ENCODE measurements around the gene OMA1. TPM values are rescaled to one million over a fixed set of nuclear protein-coding genes. Genes with fewer than 3 reads are reported as not detected.

The OMA1 gene
- total RNA-seq, 2 donors from 2014 or later, result 12.2 TPM

- no peaks in the 10 kb centered on the region for H3K36me3 Mint-ChIP-seq (ENCODE audit: insufficient read depth in 2 of 2)
- no peaks in the 10 kb centered on the region for H3K4me1 Mint-ChIP-seq (ENCODE audit: low read depth)
- no peak overlapping the region for H3K27ac Mint-ChIP-seq
- no peak overlapping the region for H3K4me3 Mint-ChIP-seq
- H3K9me3 Mint-ChIP-seq, result peaks cover 0 to 1% of the 10 kb centered on the region in 2 donors
- DNase-seq (no peak), ATAC-seq (replicated peaks in 1 of 2) (no peak)
- peaks cover 8% of the 10 kb centered on the region for H3K27me3 Mint-ChIP-seq (ENCODE audit: low read depth)
Observed at GRCh38 chr1:58459911-58460310, 86.6 kb downstream of the OMA1 start.

- no peaks in the 10 kb centered on the region for H3K4me1 Mint-ChIP-seq (ENCODE audit: low read depth)
- H3K27me3 Mint-ChIP-seq (ENCODE audit: low read depth), result no peaks in the 10 kb centered on the region
- H3K4me3 Mint-ChIP-seq, result no peak overlapping the region
- H3K36me3 Mint-ChIP-seq (ENCODE audit: insufficient read depth in 2 of 2), result no peaks in the 10 kb centered on the region
- H3K27ac Mint-ChIP-seq, result no peak overlapping the region
- DNase-seq, result no peak
- peaks cover 0 to 1% of the 10 kb centered on the region in 2 donors for H3K9me3 Mint-ChIP-seq
- ATAC-seq (replicated peaks in 1 of 2), result no peak
Observed at GRCh38 chr1:58457023-58457635, 89.4 kb downstream of the OMA1 start.

GRCh38 chr1:58456470-58456869, 90.1 kb downstream of the OMA1 start:
- DNase-seq (no peak), ATAC-seq (replicated peaks in 1 of 2) (no peak)
- Mint-ChIP-seq H3K4me3 (no peak overlapping the region), H3K4me1 (ENCODE audit: low read depth) (no peaks in the 10 kb centered on the region), H3K36me3 (ENCODE audit: insufficient read depth in 2 of 2) (no peaks in the 10 kb centered on the region), H3K27me3 (ENCODE audit: low read depth) (no peaks in the 10 kb centered on the region), H3K9me3 (peaks cover 0 to 1% of the 10 kb centered on the region in 2 donors), H3K27ac (no peak overlapping the region)

- no peak for DNase-seq
- Mint-ChIP-seq H3K9me3 (peaks cover 0 to 1% of the 10 kb centered on the region in 2 donors), H3K27ac (no peak overlapping the region), H3K4me1 (ENCODE audit: low read depth) (no peaks in the 10 kb centered on the region), H3K4me3 (no peak overlapping the region), H3K27me3 (ENCODE audit: low read depth) (no peaks in the 10 kb centered on the region), H3K36me3 (ENCODE audit: insufficient read depth in 2 of 2) (no peaks in the 10 kb centered on the region)
- ATAC-seq (replicated peaks in 1 of 2), result no peak
Observed at GRCh38 chr1:58454807-58455206, 91.7 kb downstream of the OMA1 start.

GRCh38 chr1:58454385-58454784, 92.1 kb downstream of the OMA1 start:
- Mint-ChIP-seq H3K27ac (no peak overlapping the region), H3K36me3 (ENCODE audit: insufficient read depth in 2 of 2) (no peaks in the 10 kb centered on the region), H3K4me3 (no peak overlapping the region), H3K27me3 (ENCODE audit: low read depth) (no peaks in the 10 kb centered on the region), H3K9me3 (peaks cover 0 to 1% of the 10 kb centered on the region in 2 donors), H3K4me1 (ENCODE audit: low read depth) (no peaks in the 10 kb centered on the region)
- ATAC-seq (replicated peaks in 1 of 2) (no peak), DNase-seq (no peak)

GRCh38 chr1:58451560-58452191, 94.8 kb downstream of the OMA1 start:
- Mint-ChIP-seq H3K36me3 (ENCODE audit: insufficient read depth in 2 of 2) (no peaks in the 10 kb centered on the region), H3K9me3 (no peaks in the 10 kb centered on the region), H3K27me3 (ENCODE audit: low read depth) (peaks cover 13% of the 10 kb centered on the region), H3K27ac (no peak overlapping the region), H3K4me1 (ENCODE audit: low read depth) (no peaks in the 10 kb centered on the region), H3K4me3 (no peak overlapping the region)
- DNase-seq (no peak), ATAC-seq (replicated peaks in 1 of 2) (no peak)

GRCh38 chr1:58447886-58448285, 98.6 kb downstream of the OMA1 start:
- Mint-ChIP-seq H3K4me1 (ENCODE audit: low read depth) (no peaks in the 10 kb centered on the region), H3K9me3 (no peaks in the 10 kb centered on the region), H3K27ac (no peak overlapping the region), H3K36me3 (ENCODE audit: insufficient read depth in 2 of 2) (no peaks in the 10 kb centered on the region), H3K27me3 (ENCODE audit: low read depth) (peaks cover 13% of the 10 kb centered on the region), H3K4me3 (no peak overlapping the region)
- DNase-seq (no peak), ATAC-seq (replicated peaks in 1 of 2) (no peak)

GRCh38 chr1:58447042-58447441, 99.5 kb downstream of the OMA1 start:
- Mint-ChIP-seq H3K4me3 (no peak overlapping the region), H3K9me3 (no peaks in the 10 kb centered on the region), H3K4me1 (ENCODE audit: low read depth) (no peaks in the 10 kb centered on the region), H3K36me3 (ENCODE audit: insufficient read depth in 2 of 2) (no peaks in the 10 kb centered on the region), H3K27me3 (ENCODE audit: low read depth) (peaks cover 13% of the 10 kb centered on the region), H3K27ac (peak overlapping the region; percentile 11)
- ATAC-seq (replicated peaks in 1 of 2), result no peak
- DNase-seq, result no peak

GRCh38 chr1:58446368-58446767, 100.2 kb downstream of the OMA1 start:
- no peak overlapping the region for H3K4me3 Mint-ChIP-seq
- no peaks in the 10 kb centered on the region for H3K36me3 Mint-ChIP-seq (ENCODE audit: insufficient read depth in 2 of 2)
- H3K4me1 Mint-ChIP-seq (ENCODE audit: low read depth), result no peaks in the 10 kb centered on the region
- no peaks in the 10 kb centered on the region for H3K9me3 Mint-ChIP-seq
- H3K27ac Mint-ChIP-seq, result no peak overlapping the region
- no peak for ATAC-seq (replicated peaks in 1 of 2)
- no peak for DNase-seq
- peaks cover 13% of the 10 kb centered on the region for H3K27me3 Mint-ChIP-seq (ENCODE audit: low read depth)

GRCh38 chr1:58443986-58444868, 102.3 kb downstream of the OMA1 start:
- Mint-ChIP-seq H3K4me3 (no peak overlapping the region), H3K4me1 (ENCODE audit: low read depth) (no peaks in the 10 kb centered on the region), H3K27ac (no peak overlapping the region), H3K36me3 (ENCODE audit: insufficient read depth in 2 of 2) (no peaks in the 10 kb centered on the region), H3K9me3 (no peaks in the 10 kb centered on the region), H3K27me3 (ENCODE audit: low read depth) (peaks cover 12% of the 10 kb centered on the region)
- DNase-seq (no peak), ATAC-seq (replicated peaks in 1 of 2) (no peak)

- no peaks in the 10 kb centered on the region for H3K4me1 Mint-ChIP-seq (ENCODE audit: low read depth)
- no peak overlapping the region for H3K4me3 Mint-ChIP-seq
- DNase-seq, result no peak
- no peaks in the 10 kb centered on the region for H3K9me3 Mint-ChIP-seq
- ATAC-seq (replicated peaks in 1 of 2), result no peak
- H3K27me3 Mint-ChIP-seq (ENCODE audit: low read depth), result no peaks in the 10 kb centered on the region
- no peaks in the 10 kb centered on the region for H3K36me3 Mint-ChIP-seq (ENCODE audit: insufficient read depth in 2 of 2)
- H3K27ac Mint-ChIP-seq, result no peak overlapping the region
Observed at GRCh38 chr1:58442114-58442513, 104.4 kb downstream of the OMA1 start.

GRCh38 chr1:58441699-58442098, 104.8 kb downstream of the OMA1 start:
- Mint-ChIP-seq H3K36me3 (ENCODE audit: insufficient read depth in 2 of 2) (no peaks in the 10 kb centered on the region), H3K27ac (no peak overlapping the region), H3K27me3 (ENCODE audit: low read depth) (no peaks in the 10 kb centered on the region), H3K9me3 (no peaks in the 10 kb centered on the region), H3K4me1 (ENCODE audit: low read depth) (no peaks in the 10 kb centered on the region), H3K4me3 (no peak overlapping the region)
- no peak for DNase-seq
- ATAC-seq (replicated peaks in 1 of 2), result no peak

GRCh38 chr1:58440696-58441095, 105.8 kb downstream of the OMA1 start:
- Mint-ChIP-seq H3K4me1 (ENCODE audit: low read depth) (no peaks in the 10 kb centered on the region), H3K9me3 (no peaks in the 10 kb centered on the region), H3K27me3 (ENCODE audit: low read depth) (no peaks in the 10 kb centered on the region), H3K27ac (no peak overlapping the region), H3K36me3 (ENCODE audit: insufficient read depth in 2 of 2) (no peaks in the 10 kb centered on the region), H3K4me3 (no peak overlapping the region)
- DNase-seq, result no peak
- ATAC-seq (replicated peaks in 1 of 2), result no peak

All from activated T-cell treated with anti-CD3 and anti-CD28 coated beads, Interleukin-2, amount 50 U/mL, for 72 hours (primary cell).